Measurements from ENCODE around the gene SLC17A3.

The SLC17A3 gene

DNA sequence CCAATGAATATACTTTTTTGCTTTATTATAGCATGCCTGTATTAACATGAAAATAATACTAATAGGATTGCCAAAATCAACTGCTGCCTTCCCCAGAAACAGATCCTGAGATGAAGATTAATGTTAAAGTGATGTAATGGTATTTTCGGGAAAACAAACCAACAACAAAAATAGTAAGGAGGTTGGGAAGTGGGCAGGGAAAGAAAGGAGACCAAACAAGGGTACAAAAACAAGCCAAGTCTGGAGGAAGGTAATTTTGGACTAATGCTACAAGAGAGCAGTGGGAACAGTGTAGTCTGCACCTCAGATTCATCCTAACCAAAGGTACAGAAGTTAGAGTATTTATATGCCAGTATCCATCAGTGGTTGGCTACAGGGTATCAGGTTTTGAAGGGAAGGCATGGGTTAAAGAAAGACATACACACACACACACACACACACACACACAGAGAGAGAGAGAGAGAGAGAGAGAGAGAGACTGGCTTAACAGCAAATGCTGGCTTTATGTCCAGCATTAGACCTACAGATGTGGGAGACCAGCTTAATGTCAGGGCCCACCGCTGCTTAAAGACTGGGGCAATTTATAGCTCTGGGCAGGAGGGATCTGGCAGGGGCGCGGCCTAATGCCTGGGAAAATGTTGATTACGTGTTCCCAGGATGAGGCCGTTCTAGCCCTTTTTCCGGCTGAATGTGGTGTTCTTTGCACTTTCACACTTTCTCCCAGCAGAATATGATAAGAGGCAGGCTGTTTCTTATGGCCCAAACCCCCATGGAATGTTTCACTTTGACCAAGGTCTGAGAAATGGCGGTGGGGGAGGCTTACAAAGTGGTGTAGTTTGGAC is 38.4 kb downstream of the SLC17A3 start:
- DNase-seq, result no peak

DNA sequence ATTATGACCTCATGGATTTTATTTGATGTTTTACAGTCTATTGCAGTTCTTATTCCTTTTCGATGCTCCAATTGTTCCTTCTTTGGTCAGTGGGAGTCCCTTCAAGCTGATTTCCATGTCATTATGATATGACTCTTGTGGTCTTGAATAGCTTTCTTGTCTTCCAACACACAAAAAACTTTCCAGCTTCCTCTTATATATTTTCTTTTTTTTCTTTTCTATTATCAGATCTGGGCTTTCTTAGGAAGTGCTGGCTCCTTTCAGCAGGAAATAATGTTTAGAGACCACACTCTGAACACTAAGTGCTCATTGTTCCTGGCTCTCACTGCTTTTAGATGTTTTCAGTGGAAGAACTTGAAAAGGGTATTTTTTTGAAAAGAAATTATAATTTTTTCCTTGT is 39.1 kb downstream of the SLC17A3 start:
- no peak for DNase-seq

DNA sequence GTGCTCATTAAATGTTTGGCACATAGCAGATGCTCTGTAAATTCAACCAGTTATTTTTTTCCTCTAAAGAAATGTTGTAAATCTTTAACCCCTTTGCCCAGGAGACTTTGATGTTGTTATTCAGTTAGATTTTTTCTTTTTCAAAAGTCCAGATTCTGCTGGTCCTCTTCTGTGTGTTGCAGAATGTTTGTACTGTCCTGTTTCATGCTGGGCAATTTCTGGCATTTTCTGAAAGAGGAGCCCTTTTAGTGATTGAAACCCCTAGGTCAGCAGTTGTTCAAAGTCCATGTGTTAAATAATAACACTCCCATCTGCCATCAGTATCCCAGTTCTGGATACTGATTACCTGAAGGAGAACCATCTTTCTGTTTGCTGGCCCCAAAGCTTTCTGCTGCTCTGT is 40.9 kb downstream of the SLC17A3 start:
- no peak for DNase-seq

DNA sequence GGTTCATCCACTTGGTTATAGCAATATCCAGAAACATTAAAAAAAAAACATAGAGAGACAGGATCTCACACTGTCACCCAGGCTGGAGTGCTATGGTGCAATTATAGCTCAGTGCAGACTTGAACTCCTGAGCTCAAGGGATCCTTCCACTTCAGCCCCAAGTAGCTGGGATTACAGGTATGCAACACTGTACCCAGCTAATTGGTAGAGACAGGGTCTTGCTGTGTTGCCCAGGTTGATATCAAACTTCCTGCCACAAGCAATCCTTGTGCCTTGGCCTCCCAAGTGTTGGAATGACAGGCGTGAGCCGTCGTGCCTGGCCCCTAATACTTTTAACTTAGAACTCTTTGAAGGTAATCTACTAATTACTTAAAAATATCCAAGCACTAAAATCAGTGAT is 41.4 kb downstream of the SLC17A3 start:
- no peak for DNase-seq

DNA sequence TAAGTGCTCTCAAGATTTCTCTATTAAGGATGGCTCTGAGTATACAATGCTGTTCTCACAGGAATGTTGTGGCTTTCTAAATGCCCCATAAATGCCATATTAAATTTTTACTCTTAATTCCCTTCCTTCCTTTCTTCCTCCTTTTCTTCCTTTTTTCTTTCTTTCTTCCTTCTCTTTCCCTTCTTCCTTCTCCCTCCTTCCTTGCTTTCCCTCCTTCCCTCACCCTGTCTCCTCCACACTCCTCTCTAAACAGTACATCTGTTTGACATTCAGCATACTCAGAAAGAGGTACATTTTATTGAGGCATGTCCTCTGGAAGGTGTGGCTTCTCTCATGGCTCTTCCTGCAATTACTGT is 41.8 kb downstream of the SLC17A3 start:
- no peak for DNase-seq

DNA sequence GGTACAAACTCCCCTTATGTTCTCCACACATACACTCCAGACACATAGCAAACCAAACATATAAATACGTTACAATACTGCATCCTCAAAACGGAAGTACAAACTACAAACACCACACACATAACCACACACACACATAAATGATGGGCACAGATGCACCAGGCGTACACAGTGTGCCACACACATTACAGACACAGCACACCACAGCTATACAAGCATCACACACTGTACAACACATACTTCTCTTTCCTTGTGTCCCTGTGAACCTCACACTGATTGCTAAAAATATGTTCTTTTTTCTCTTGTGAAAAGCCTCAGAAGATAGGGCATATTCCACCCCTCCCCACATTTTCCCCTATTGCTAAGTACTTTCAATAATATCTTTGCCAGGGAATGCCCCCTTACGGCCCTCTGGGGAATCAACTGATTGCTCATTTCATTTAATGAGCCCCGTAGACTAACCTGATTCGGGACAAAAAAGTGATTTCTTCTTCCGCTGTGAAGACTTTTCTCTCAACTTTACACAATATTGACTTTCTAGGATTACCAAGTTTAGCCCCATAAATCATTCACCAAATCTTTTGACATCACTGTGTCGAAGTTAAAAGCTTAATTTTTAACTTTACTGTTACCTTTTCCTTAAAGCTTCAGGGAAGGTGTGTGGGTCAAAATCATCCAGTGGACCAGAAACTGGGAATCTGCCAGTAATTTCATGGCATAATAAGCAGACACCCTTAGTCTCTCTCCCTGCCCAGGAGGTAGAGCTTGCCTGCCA is 42.3 kb downstream of the SLC17A3 start, which contains the start of gene SLC17A1:
Gene SLC17A1 (minus strand): TSS at position 521 of the 775 bp plus-strand sequence. CDS start 1,495 bp downstream, outside the sequence.
- DNase-seq, result no peak

DNA sequence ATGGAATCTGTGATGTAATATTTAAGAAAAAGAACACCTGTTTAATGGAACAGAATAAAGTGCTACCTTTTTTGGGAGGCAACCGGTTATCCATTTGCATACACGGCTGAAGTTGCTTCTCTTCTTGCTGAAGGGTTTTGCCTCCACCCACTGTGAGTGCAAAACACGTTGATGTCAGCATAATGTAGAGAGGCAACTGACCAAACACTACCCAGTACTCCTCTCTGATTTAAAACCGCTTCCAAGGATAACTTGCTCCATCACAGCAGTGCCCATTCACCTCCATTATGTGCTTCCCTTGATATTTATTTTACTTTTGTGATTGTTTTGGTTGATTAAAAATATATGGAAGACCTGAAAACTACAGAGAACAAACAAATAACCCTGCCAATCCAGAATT is 43.6 kb downstream of the SLC17A3 start:
- DNase-seq, result no peak

DNA sequence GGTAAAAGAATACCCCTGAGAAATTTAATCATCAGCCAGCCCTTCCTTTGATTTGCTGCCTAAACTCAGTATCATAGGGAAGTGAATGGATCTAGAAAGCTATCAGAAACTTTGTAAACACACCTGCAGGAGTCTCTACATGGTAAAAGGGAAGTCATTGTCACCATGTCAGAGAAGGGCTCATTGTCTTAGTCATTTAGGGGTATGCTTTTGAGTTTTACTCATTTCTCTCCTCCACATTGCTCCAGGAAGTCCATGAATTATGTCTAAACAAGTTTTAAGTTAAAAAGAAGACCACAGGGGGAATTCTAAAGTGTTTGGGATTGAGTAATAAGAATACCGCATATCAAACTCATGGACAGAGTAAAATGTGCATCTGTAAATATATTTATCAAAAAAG is 44.7 kb downstream of the SLC17A3 start:
- DNase-seq, result no peak

DNA sequence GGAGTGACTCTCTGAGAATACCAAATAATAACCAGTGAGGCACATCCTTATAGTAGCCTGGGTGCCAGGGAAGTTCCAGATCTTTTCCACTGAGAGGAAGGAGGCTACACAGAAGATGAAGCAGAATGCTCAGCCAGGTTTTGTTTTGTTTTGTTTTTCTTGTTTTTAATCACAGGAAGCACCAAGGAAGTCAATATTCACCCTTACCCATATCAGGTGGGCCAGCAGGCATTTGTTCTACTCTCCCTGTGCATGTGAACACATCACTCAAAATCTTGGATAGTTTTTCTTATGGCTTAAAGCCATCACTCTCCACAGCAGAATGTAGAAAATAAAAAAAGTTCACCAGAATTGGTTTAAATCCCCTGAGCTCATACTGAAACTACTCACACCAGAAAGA is 52.7 kb downstream of the SLC17A3 start:
- no peak for DNase-seq

DNA sequence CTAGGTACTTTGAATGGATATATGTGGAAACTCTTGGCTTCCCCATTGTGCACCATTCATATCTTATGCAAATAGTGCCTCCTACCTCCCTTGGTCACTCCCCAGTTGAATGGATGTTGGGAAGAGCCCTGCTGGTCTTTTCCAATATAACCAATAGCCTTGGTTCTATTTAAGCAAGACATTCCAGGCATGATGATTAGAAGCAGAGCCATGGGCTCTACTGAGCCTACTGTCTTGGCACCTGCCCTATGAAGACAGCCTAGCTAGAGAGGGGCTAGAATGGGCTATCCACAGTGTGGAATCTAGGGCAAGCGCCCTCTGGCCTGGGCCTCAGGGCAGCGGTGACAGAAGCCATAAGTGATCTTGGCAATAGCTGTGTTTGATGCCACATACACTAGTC is 57.8 kb downstream of the SLC17A3 start:
- DNase-seq, result no peak

DNA sequence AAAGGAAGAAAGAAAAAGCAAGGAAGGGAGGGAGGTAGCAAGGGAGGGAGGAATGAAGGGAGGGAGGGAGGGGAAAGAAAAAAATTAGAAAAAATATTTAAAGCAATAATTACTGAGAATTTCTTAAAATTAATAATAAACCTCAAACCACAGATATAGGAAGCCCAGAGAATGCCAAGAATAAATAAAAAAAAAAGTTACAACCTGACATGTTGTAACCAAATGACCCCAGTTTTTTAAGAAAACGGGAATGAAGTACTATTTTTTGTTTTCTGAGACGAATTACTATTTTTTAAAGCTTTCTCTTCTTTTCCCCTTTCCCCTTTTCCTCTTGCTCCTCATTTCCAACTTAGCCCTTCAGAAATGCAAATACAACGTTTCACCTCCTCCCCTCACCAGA is 58.8 kb downstream of the SLC17A3 start:
- DNase-seq, result no peak

DNA sequence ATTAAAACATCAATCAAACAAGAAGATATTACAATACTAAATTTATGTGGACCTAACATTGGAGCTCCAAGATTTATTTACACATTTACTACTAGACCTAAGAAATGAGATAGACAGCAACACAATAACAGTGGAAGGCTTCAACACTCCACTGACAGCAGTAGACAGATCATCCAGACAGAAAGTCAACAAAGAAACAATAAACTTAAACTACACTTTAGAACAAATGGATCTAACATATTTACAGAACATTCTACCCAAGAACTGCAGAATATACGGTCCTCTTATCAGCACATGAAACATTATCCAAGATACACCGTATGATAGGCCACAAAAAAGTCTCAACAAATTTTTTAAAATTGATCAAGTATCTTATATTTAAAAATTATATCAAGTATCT is 69.2 kb downstream of the SLC17A3 start:
- DNase-seq, result no peak

DNA sequence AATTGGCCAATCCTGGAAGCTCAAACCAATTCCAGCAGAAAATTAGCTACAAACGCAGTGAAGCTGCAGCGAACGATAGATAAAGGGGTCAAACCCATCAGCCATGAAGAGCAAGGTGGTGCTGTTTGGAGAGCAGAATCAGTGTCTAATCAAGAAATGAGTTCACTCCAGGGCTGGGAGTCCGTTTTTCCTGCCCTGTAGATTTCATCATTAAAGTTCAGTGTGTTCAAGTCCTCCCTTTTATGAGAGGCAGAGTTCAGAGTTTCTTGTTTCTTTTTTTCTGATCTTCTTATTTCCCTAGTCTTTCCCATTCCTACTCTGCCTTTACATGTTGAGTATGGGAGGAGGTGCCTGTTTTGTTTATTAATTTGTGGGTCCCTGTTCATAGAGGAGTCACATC is 72.6 kb downstream of the SLC17A3 start:
- no peak for DNase-seq

All from SIG-M5 (cell line).